Measurements from ENCODE around the gene RBM23. TPM values are rescaled to one million over a fixed set of nuclear protein-coding genes. Genes with fewer than 3 reads are reported as not detected.

The RBM23 gene
- total and polyA plus RNA-seq, 2 of the 8 experiments (the other 6 are each of a cell fraction or from before 2014, with no cell fraction given) = 41.2 to 43.3 TPM

GRCh38 chr14:22945642-22946041 is 26.7 kb upstream of the RBM23 start:
- Histone ChIP-seq H3K9me3 (ENCODE audit: insufficient read depth in 2 of 2, low read depth in 1 of 2, low read length in 1 of 2) (no peaks in the 10 kb centered on the region), H3K4me3 (ENCODE audit: extremely low read depth in 1 of 4, insufficient read depth in 2 of 4, low read depth in 3 of 4, low read length in 4 of 4) (no peak overlapping the region), H3K4ac (replicated peaks; ENCODE audit: insufficient read length, low read depth, low read length) (no peak overlapping the region), H3K27me3 (replicated peaks in 1 of 4; ENCODE audit: control insufficient read depth in 3 of 4, extremely low read depth in 1 of 4, insufficient read depth in 3 of 4, low read length in 3 of 4) (no peaks in the 10 kb centered on the region), H2BK5ac (ENCODE audit: low read depth, low read length) (no peak overlapping the region), H3K4me1 (replicated peaks in 1 of 4; ENCODE audit: control insufficient read depth in 3 of 4, insufficient read depth in 4 of 4, low read length in 3 of 4) (no peaks in the 10 kb centered on the region), H3K79me2 (ENCODE audit: control insufficient read depth in 1 of 2, insufficient read depth in 2 of 2, low read length in 2 of 2) (no peaks in the 10 kb centered on the region), H4K20me1 (replicated peaks in 1 of 2; ENCODE audit: control insufficient read depth in 1 of 2, insufficient read depth in 2 of 2, low read length in 2 of 2) (no peaks in the 10 kb centered on the region), H3K23ac (ENCODE audit: insufficient read length) (no peak overlapping the region), H2AFZ (ENCODE audit: low read length) (no peak overlapping the region), H3K9ac (replicated peaks in 1 of 4; ENCODE audit: extremely low read depth in 1 of 4, low read depth in 3 of 4, low read length in 3 of 4) (no peak overlapping the region), H2BK12ac (ENCODE audit: low read depth, low read length) (no peak overlapping the region), H3K14ac (ENCODE audit: insufficient read length) (no peak overlapping the region), H2AK5ac (ENCODE audit: low read depth, low read length) (no peak overlapping the region), H3K18ac (ENCODE audit: extremely low read depth, low read length) (no peak overlapping the region), H2BK15ac (ENCODE audit: low read length) (no peak overlapping the region), H3K4me2 (ENCODE audit: insufficient read depth in 1 of 2, low read depth in 2 of 2, low read length in 2 of 2) (no peak overlapping the region), H3K23me2 (ENCODE audit: low read depth, low read length) (no peaks in the 10 kb centered on the region), H2BK120ac (replicated peaks; ENCODE audit: low read depth, low read length) (no peak overlapping the region), H3K27ac (ENCODE audit: low read depth, low read length) (no peak overlapping the region), H3K56ac (replicated peaks; ENCODE audit: insufficient read length, low read depth, low read length) (no peak overlapping the region), H4K91ac (replicated peaks; ENCODE audit: insufficient read length, low read length) (no peak overlapping the region), H4K5ac (ENCODE audit: insufficient read length, low read depth, low read length) (no peak overlapping the region), H2BK20ac (ENCODE audit: low read length) (no peak overlapping the region), H3K79me1 (ENCODE audit: low read depth, low read length) (no peaks in the 10 kb centered on the region; the same call in 1 of the 2 replicates), H4K8ac (ENCODE audit: extremely low read depth, insufficient read depth, low read length) (no peak overlapping the region), H3K36me3 (ENCODE audit: control insufficient read depth in 2 of 4, insufficient read depth in 4 of 4, low read length in 3 of 4) (peaks cover 6 to 34% (median 18%) of the 10 kb centered on the region in 4 experiments)
- ChIA-PET POLR2A (ENCODE audit: partially characterized antibody) (interaction anchor here (1.3 to 2.8 kb wide), 3 partner anchors 11 to 32 kb away, joined by 3 to 14 read pairs (median 4); partner anchors contain the start of gene HAUS4), CTCF (ENCODE audit: partially characterized antibody) (interaction anchor here (0.6 to 3.0 kb wide), 9 partner anchors 11 to 1481 kb away, joined by 3 to 15 read pairs (median 5); partner anchors contain the start of gene PRMT5)
- WGBS, 2 experiments (ENCODE audit: extremely low coverage in 1 of 2, insufficient coverage in 1 of 2, insufficient read length in 1 of 2, insufficient replicate concordance in 2 of 2, low coverage in 1 of 2, low lambda C conversion rate in 2 of 2, missing lambda C conversion rate in 1 of 2) = 93% methylated on average over 3 of the region's 3 CpGs; no CpG with 5 or more reads in 1 of the 2 experiments
- no peak for FAIRE-seq
- no peak for DNase-seq (ENCODE audit: low read depth in 1 of 2, low spot score in 2 of 2)
- TF ChIP-seq KDM1A (IDR thresholded peaks at IDR 0.05; ENCODE audit: borderline replicate concordance, low read length) = no peak
- TF ChIP-seq GABPA (IDR thresholded peaks at IDR 0.05; ENCODE audit: borderline replicate concordance, insufficient read depth, low read length) = no peak
